HepG2 (cell line): ENCODE results near the gene MYOC. TPM values are rescaled to one million over a fixed set of nuclear protein-coding genes. Genes with fewer than 3 reads are reported as not detected.

Experiments used
- DNMT1 ChIP-seq: sonication (generic); formaldehyde crosslinking; IDR thresholded peaks from 2 replicates; pipeline ENCODE4 v1.5.1; 2020; ENCODE audit warnings: mild to moderate bottlenecking, missing genetic modification reagents
- GFI1 ChIP-seq: sonication (generic); formaldehyde crosslinking; IDR thresholded peaks from 2 replicates; pipeline ENCODE4 v1.5.0; 2020; ENCODE audit warnings: missing genetic modification reagents, mild to moderate bottlenecking, borderline replicate concordance
- HNF4G ChIP-seq, 2 experiments: sonication (generic) in 1 of 2; formaldehyde crosslinking in 1 of 2; IDR thresholded peaks; 2 replicates each; pipeline versions ENCODE4 v1.4.0 to v1.6.1; 2011 to 2020; ENCODE audit warnings: borderline replicate concordance in 2 of 2, low read depth in 2 of 2, mild to moderate bottlenecking in 2 of 2, low read length in 1 of 2, missing genetic modification reagents in 1 of 2, moderate library complexity in 1 of 2
- JUND ChIP-seq: sonication (generic); formaldehyde crosslinking; IDR thresholded peaks from 2 replicates; pipeline ENCODE4 v1.8.0; 2022; ENCODE audit warnings: mild to moderate bottlenecking, missing genetic modification reagents
- MIER2 ChIP-seq: IDR thresholded peaks from 2 replicates; pipeline ENCODE4 v1.6.1; 2016; ENCODE audit warnings: missing biosample characterization, missing genetic modification reagents
- NBN ChIP-seq: fragments of 450-650 bp; conservative IDR thresholded peaks from 2 replicates; pipeline ENCODE4 v1.6.1; 2017
- NR3C1 ChIP-seq: sonication (generic); formaldehyde crosslinking; IDR thresholded peaks from 2 replicates; pipeline ENCODE4 v1.4.0; 2020; ENCODE audit warnings: missing genetic modification reagents
- PCBP1 ChIP-seq: fragments of 200-400 bp; formaldehyde crosslinking; IDR thresholded peaks from 2 replicates; pipeline ENCODE4 v1.6.1; 2017; ENCODE audit warnings: mild to moderate bottlenecking, low read depth, low read length, borderline replicate concordance
- PHB2 ChIP-seq: fragments of 450-650 bp; IDR thresholded peaks from 2 replicates; pipeline ENCODE4 v1.6.1; 2018; ENCODE audit not compliant: partially characterized antibody
- RARA ChIP-seq: IDR thresholded peaks from 2 replicates; pipeline ENCODE4 v1.6.1; 2016; ENCODE audit warnings: missing genetic modification reagents, missing compliant biosample characterization
- REPIN1 ChIP-seq: sonication (generic); formaldehyde crosslinking; IDR thresholded peaks from 2 replicates; pipeline ENCODE4 v1.8.0; 2022; ENCODE audit warnings: missing genetic modification reagents, low read depth, mild to moderate bottlenecking, borderline replicate concordance
- RFXAP ChIP-seq: sonication (generic); formaldehyde crosslinking; IDR thresholded peaks from 2 replicates; pipeline ENCODE4 v1.4.0; 2020; ENCODE audit warnings: missing genetic modification reagents, borderline replicate concordance
- SMARCE1 ChIP-seq: fragments of 450-650 bp; IDR thresholded peaks from 2 replicates; pipeline ENCODE4 v1.6.1; 2017; ENCODE audit warnings: borderline replicate concordance
- SMC3 ChIP-seq: IDR thresholded peaks from 2 replicates; pipeline ENCODE4 v1.6.1; 2011; ENCODE audit warnings: low read length, improper control_type of control experiment
- YY1 ChIP-seq: IDR thresholded peaks from 2 replicates; pipeline ENCODE4 v1.6.1; 2011; ENCODE audit warnings: low read length, low read depth, moderate library complexity, mild to moderate bottlenecking; ENCODE audit not compliant: insufficient read depth, insufficient replicate concordance
- ZKSCAN8 ChIP-seq: IDR thresholded peaks from 2 replicates; pipeline ENCODE4 v1.6.1; 2016; ENCODE audit warnings: borderline replicate concordance, missing genetic modification reagents, missing compliant biosample characterization
- ZNF24 ChIP-seq: fragments of 450-650 bp; IDR thresholded peaks from 2 replicates; pipeline ENCODE4 v1.6.1; 2017; ENCODE audit warnings: antibody characterized with exemption, mild to moderate bottlenecking
- ZNF30 ChIP-seq: sonication (generic); formaldehyde crosslinking; IDR thresholded peaks from 2 replicates; pipeline ENCODE4 v1.5.0; 2020; ENCODE audit warnings: mild to moderate bottlenecking, missing genetic modification reagents
- ZNF564 ChIP-seq: sonication (generic); formaldehyde crosslinking; IDR thresholded peaks from 2 replicates; pipeline ENCODE4 v1.8.1; 2023; ENCODE audit warnings: mild to moderate bottlenecking, missing genetic modification reagents
- ZNF567 ChIP-seq: sonication (generic); formaldehyde crosslinking; IDR thresholded peaks from 2 replicates; pipeline ENCODE4 v1.8.1; 2023; ENCODE audit warnings: mild to moderate bottlenecking, missing genetic modification reagents, borderline replicate concordance
- ZNF629 ChIP-seq: sonication (generic); formaldehyde crosslinking; conservative IDR thresholded peaks from 2 replicates; pipeline ENCODE4 v1.5.0; 2020; ENCODE audit warnings: missing genetic modification reagents
- ZSCAN25 ChIP-seq: sonication (generic); formaldehyde crosslinking; IDR thresholded peaks from 2 replicates; pipeline ENCODE4 v1.8.0; 2022; ENCODE audit warnings: mild to moderate bottlenecking, missing genetic modification reagents
- polyA plus RNA-seq, 8 experiments: library from polyadenylated mRNA; depleted of rRNA in 3 of 8; stranded (reverse) in 7 of 8; unstranded in 1 of 8; fragments of >200 nt; fragmentation: Illumina TruSeq in 4 of 8; extraction: Trizol in 4 of 8; gene quantifications; 2 replicates each; pipeline versions ENCODE4 v1.2.1 to v1.2.3, GENCODE V29; 2011 to 2016; ENCODE audit warnings: low read depth in 4 of 8, missing spikeins in 1 of 8, mixed read lengths in 1 of 8; ENCODE audit not compliant: insufficient read depth in 1 of 8
- total RNA-seq, 5 experiments: library from RNA; depleted of rRNA; stranded (reverse); fragments of >200 nt; fragmentation: Illumina TruSeq; extraction: Trizol; gene quantifications; 2 replicates each; pipeline ENCODE4 v1.2.3, GENCODE V29; 2016; ENCODE audit warnings: low read depth in 1 of 5
- TF ChIP-seq, protein P1 (sequence below): sonication (generic); formaldehyde crosslinking; IDR thresholded peaks from 2 replicates; pipeline ENCODE4 v1.8.1; 2023; ENCODE audit warnings: mild to moderate bottlenecking, missing genetic modification reagents
- TF ChIP-seq, protein P2 (sequence below): sonication (generic); formaldehyde crosslinking; IDR thresholded peaks from 2 replicates; pipeline ENCODE4 v1.5.0; 2020; ENCODE audit warnings: mild to moderate bottlenecking, low read depth, missing genetic modification reagents, borderline replicate concordance
- TF ChIP-seq, protein P3 (sequence below): sonication (generic); formaldehyde crosslinking; IDR thresholded peaks from 2 replicates; pipeline ENCODE4 v1.4.0; 2020; ENCODE audit warnings: mild to moderate bottlenecking, missing genetic modification reagents
- TF ChIP-seq, protein P4 (sequence below): sonication (generic); formaldehyde crosslinking; IDR thresholded peaks from 2 replicates; pipeline ENCODE4 v1.4.0; 2020; ENCODE audit warnings: mild to moderate bottlenecking, missing genetic modification reagents
- TF ChIP-seq, protein P5 (sequence below): sonication (generic); formaldehyde crosslinking; IDR thresholded peaks from 2 replicates; pipeline ENCODE4 v1.5.0; 2020; ENCODE audit warnings: missing genetic modification reagents, mild to moderate bottlenecking, borderline replicate concordance

Gene MYOC
- total and polyA plus RNA-seq, 2 of the 13 experiments (the other 11 are each of a cell fraction or from before 2014, with no cell fraction given): not detected

DNA sequence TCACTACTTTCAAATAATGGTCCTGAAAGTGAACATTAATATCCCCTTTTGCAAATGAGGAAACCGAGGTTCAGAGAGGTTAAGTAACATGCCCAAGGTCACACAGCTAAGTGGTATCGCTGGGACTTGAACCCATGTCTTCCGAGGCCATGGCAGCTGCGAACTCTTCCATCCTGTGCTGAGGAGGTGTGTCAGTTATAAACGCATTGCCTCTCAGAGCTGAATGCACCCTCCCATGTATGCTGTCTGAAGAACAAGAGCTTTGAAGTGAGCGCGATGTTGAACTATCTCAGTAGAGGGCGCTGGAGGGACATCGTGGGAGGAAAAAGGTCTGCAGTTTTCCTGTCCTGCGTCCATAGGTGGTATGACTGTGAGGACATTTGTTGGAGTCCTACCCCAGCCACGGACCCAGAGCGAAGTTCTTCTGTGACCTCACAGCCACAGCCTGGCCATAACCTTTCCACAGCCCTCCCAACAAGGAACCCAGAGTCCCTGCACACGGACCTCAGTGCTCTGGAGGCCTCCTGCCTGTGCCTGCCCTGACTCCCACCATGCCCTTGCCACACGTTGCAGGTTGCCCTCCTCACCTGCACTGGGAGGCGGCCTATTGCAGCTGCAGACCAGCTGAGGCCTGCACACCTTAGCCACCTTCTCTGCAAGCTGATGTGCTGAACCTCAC lies 7.5 kb downstream of the MYOC start (continued):
- TF ChIP-seq JUND (CRISPR knock-in tag): no peak
- TF ChIP-seq, protein P1, sequence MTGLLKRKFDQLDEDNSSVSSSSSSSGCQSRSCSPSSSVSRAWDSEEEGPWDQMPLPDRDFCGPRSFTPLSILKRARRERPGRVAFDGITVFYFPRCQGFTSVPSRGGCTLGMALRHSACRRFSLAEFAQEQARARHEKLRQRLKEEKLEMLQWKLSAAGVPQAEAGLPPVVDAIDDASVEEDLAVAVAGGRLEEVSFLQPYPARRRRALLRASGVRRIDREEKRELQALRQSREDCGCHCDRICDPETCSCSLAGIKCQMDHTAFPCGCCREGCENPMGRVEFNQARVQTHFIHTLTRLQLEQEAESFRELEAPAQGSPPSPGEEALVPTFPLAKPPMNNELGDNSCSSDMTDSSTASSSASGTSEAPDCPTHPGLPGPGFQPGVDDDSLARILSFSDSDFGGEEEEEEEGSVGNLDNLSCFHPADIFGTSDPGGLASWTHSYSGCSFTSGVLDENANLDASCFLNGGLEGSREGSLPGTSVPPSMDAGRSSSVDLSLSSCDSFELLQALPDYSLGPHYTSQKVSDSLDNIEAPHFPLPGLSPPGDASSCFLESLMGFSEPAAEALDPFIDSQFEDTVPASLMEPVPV (CRISPR knock-in tag): no peak
- no peak for TF ChIP-seq DNMT1
- peak; percentile 47; the same call in 1 of the 2 replicates for TF ChIP-seq MIER2
- TF ChIP-seq NR3C1 (CRISPR knock-in tag): no peak
- TF ChIP-seq ZNF564: no peak
- TF ChIP-seq PHB2: no peak
- TF ChIP-seq ZNF629: no peak
- no peak for TF ChIP-seq SMARCE1
- TF ChIP-seq RFXAP: no peak
- TF ChIP-seq ZKSCAN8 (CRISPR knock-in tag): no peak
- no peak for TF ChIP-seq NBN
- TF ChIP-seq, protein P2, sequence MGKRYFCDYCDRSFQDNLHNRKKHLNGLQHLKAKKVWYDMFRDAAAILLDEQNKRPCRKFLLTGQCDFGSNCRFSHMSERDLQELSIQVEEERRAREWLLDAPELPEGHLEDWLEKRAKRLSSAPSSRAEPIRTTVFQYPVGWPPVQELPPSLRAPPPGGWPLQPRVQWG: no peak
- TF ChIP-seq ZNF24: no peak
- TF ChIP-seq SMC3: peak; percentile 84
- no peak for TF ChIP-seq RARA (CRISPR knock-in tag)
- TF ChIP-seq, protein P3, sequence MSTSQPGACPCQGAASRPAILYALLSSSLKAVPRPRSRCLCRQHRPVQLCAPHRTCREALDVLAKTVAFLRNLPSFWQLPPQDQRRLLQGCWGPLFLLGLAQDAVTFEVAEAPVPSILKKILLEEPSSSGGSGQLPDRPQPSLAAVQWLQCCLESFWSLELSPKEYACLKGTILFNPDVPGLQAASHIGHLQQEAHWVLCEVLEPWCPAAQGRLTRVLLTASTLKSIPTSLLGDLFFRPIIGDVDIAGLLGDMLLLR (CRISPR knock-in tag): no peak
- TF ChIP-seq REPIN1 (CRISPR knock-in tag): no peak
- TF ChIP-seq, protein P4, sequence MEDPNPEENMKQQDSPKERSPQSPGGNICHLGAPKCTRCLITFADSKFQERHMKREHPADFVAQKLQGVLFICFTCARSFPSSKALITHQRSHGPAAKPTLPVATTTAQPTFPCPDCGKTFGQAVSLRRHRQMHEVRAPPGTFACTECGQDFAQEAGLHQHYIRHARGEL (CRISPR knock-in tag): no peak
- no peak for TF ChIP-seq YY1
- TF ChIP-seq ZNF30 (CRISPR knock-in tag): no peak
- no peak for TF ChIP-seq ZNF567 (CRISPR knock-in tag)
- TF ChIP-seq GFI1 (CRISPR knock-in tag): no peak
- TF ChIP-seq PCBP1: no peak
- TF ChIP-seq, protein P5, sequence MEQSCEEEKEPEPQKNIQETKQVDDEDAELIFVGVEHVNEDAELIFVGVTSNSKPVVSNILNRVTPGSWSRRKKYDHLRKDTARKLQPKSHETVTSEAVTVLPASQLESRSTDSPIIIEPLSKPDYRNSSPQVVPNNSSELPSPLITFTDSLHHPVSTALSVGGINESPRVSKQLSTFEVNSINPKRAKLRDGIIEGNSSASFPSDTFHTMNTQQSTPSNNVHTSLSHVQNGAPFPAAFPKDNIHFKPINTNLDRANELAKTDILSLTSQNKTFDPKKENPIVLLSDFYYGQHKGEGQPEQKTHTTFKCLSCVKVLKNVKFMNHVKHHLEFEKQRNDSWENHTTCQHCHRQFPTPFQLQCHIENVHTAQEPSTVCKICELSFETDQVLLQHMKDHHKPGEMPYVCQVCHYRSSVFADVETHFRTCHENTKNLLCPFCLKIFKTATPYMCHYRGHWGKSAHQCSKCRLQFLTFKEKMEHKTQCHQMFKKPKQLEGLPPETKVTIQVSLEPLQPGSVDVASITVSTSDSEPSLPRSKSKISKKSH (CRISPR knock-in tag): no peak
- TF ChIP-seq ZSCAN25 (CRISPR knock-in tag): no peak
- TF ChIP-seq HNF4G (IDR thresholded peaks at IDR 0.05; ENCODE audit: borderline replicate concordance, low read depth, low read length): no peak
- no peak for TF ChIP-seq HNF4G (CRISPR knock-in tag; IDR thresholded peaks at IDR 0.05; ENCODE audit: borderline replicate concordance, low read depth)
